Panc1 (cell line): ENCODE measurements around the gene WASF2. TPM values are rescaled to one million over a fixed set of nuclear protein-coding genes. Genes with fewer than 3 reads are reported as not detected.

Experiments used
- ATAC-seq: fragments of 200-7000 bp; cut with Tn5 transposase; 2 replicates; pipeline ENCODE4 v1.9.1; 2020; ENCODE audit warnings: mild to moderate bottlenecking, moderate library complexity
- BruUV-seq: library from RNA; stranded (reverse); fragments of 400-500 nt; replicated peaks from 2 replicates; lab custom pipeline; 2021; lab: Mats Ljungman, UMichigan
- CTCF ChIA-PET: fragments of 300-600 bp; sonication (Branson Sonifier 250); formaldehyde crosslinking; loops from one replicate; lab custom pipeline; 2022; ENCODE audit warnings: antibody characterized with exemption; lab: Charles Lee
- POLR2A ChIA-PET: fragments of 300-600 bp; sonication (Branson Sonifier 250); formaldehyde crosslinking; loops from one replicate; lab custom pipeline; 2022; ENCODE audit warnings: antibody characterized with exemption; lab: Charles Lee
- DNase-seq: peaks from one replicate; pipeline ENCODE4 v3.0.0-alpha.2; 2010; ENCODE audit warnings: low read depth, low spot score
- H3K27ac ChIP-seq: 2 replicates; pipeline ENCODE4 v1.5.1; 2011; ENCODE audit warnings: mild to moderate bottlenecking, low read length, inconsistent platforms
- H3K27me3 ChIP-seq: fragments of 200-500 bp; sonication (Bioruptor generic); 2 replicates; pipeline ENCODE4 v1.6.0; 2014; ENCODE audit warnings: low read length, inconsistent platforms; ENCODE audit not compliant: control insufficient read depth, insufficient read depth
- H3K36me3 ChIP-seq: fragments of 200-500 bp; sonication (Bioruptor generic); 2 replicates; pipeline ENCODE4 v1.5.1; 2014; ENCODE audit warnings: inconsistent platforms, mild to moderate bottlenecking, low read length, moderate library complexity; ENCODE audit not compliant: control insufficient read depth, insufficient read depth
- H3K4me1 ChIP-seq: 2 replicates; pipeline ENCODE4 v1.5.1; 2011; ENCODE audit warnings: inconsistent platforms, mild to moderate bottlenecking, low read length, moderate library complexity; ENCODE audit not compliant: control insufficient read depth, insufficient read depth
- H3K4me3 ChIP-seq, 2 experiments: 2 replicates each; pipeline ENCODE4 v1.5.1; 2011 to 2012; ENCODE audit warnings: low read depth in 2 of 2, low read length in 2 of 2, mild to moderate bottlenecking in 2 of 2, inconsistent platforms in 1 of 2, moderate library complexity in 1 of 2
- H3K9me3 ChIP-seq: fragments of 200-500 bp; sonication (Bioruptor generic); 2 replicates; pipeline ENCODE4 v1.5.1; 2014; ENCODE audit warnings: low read depth, mild to moderate bottlenecking, inconsistent platforms, low read length, moderate library complexity; ENCODE audit not compliant: control insufficient read depth, insufficient read depth
- CTCF ChIP-seq: fragments of 450-650 bp; IDR thresholded peaks from 2 replicates; pipeline ENCODE4 v1.5.1; 2017; ENCODE audit warnings: mild to moderate bottlenecking
- POLR2AphosphoS5 ChIP-seq: IDR thresholded peaks from 2 replicates; pipeline ENCODE4 v1.6.1; 2012; ENCODE audit warnings: mild to moderate bottlenecking, low read depth, low read length, moderate library complexity
- REST ChIP-seq, 2 experiments: IDR thresholded peaks; 2 replicates each; pipeline ENCODE4 v1.6.1; 2011 to 2012; ENCODE audit warnings: low read depth in 2 of 2, control low read depth in 1 of 2, low read length in 1 of 2, mild to moderate bottlenecking in 1 of 2, moderate library complexity in 1 of 2; ENCODE audit not compliant: insufficient read depth in 1 of 2
- SIN3A ChIP-seq: IDR thresholded peaks from 2 replicates; pipeline ENCODE4 v1.6.1; 2012; ENCODE audit warnings: low read depth, mild to moderate bottlenecking, low read length, moderate library complexity, borderline replicate concordance; ENCODE audit not compliant: insufficient read depth
- TCF7L2 ChIP-seq: IDR thresholded peaks from 2 replicates; pipeline ENCODE4 v1.6.1; 2011; ENCODE audit warnings: mild to moderate bottlenecking, low read depth, low read length, inconsistent platforms
- in situ Hi-C: cut with HindIII; loops from 2 replicates; pipeline ENCODE4 v1.10.0; 2016; ENCODE audit warnings: low sequenced_read_pairs, low pct_unique_long_range_greater_than_20kb
- intact Hi-C: fragments of 100-400 bp; cut with micrococcal nuclease; formaldehyde crosslinking; loops from one replicate; pipeline ENCODE4 v1.10.0; 2022; ENCODE audit not compliant: unreplicated experiment
- total RNA-seq: library from RNA; stranded (reverse); gene quantifications from one replicate; pipeline ENCODE4 v1.2.1, GENCODE V29; 2021; ENCODE audit not compliant: unreplicated experiment

The WASF2 gene
- total RNA-seq, 1 experiment from 2014 or later = 121 TPM

DNA sequence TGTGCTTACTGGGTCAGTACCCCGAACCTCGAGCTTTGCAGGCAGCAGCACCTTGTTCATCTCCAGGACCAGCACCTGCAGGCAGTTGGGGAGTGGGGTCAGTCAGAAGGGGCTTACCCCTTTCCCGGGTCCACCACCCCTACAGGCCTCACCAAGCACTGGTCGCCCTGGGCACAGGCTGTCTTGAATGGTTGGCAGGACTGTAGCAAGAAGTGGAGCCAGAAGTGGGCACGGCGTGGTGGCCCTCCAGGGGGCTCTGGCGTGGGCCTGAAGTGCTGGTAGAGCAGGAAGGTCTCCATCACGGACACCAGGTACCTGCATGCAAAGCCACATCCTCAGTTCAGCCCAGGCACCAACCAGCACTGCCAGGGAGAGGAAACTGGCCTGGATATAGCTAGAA is 128.4 kb downstream of the WASF2 start:
- no TSS peak for BruUV-seq
- DNase-seq (no peak), ATAC-seq (no peak)
- TF ChIP-seq POLR2AphosphoS5 = no peak
- H3K4me3 ChIP-seq = no peak overlapping the region
- intact Hi-C loops (no loop called here), in situ Hi-C loops (no loop called here)
- H3K27me3 ChIP-seq = no peaks in the 10 kb centered on the region
- ChIA-PET POLR2A (no interaction called here), CTCF (no interaction called here)
- H3K9me3 ChIP-seq = no peaks in the 10 kb centered on the region
- H3K36me3 ChIP-seq = no peaks in the 10 kb centered on the region; the same call in 1 of the 2 replicates
- H3K27ac ChIP-seq = no peak overlapping the region
- H3K4me1 ChIP-seq = peaks cover 7% of the 10 kb centered on the region

DNA sequence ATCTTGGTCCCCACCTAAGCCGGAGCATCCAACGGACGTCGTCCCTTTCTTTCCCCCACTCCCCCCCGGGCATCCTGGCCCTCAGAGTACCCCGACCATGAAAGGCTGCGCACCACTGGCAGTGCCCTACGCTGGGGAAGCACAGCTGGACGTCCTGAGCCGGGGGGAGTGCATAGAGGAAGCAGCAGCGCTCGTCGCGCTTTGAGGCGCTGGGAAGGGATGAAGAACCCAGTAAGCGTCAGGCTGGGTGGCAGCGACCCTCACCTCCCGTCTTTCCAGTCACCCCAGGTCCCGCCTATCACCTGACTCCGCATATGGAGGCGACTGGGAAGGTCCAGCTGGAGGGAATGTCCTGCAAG is 128.9 kb downstream of the WASF2 start:
- in situ Hi-C loops = no loop called here
- no TSS peak for BruUV-seq

More for the DNA sequence above, 128.9 kb downstream of the WASF2 start:
- no peak overlapping the region for H3K4me3 ChIP-seq
- POLR2A ChIA-PET = no interaction called here
- no peak for ATAC-seq
- no peaks in the 10 kb centered on the region for H3K9me3 ChIP-seq
- CTCF ChIA-PET = no interaction called here
- H3K36me3 ChIP-seq = no peaks in the 10 kb centered on the region; the same call in 1 of the 2 replicates
- TF ChIP-seq TCF7L2 (no peak), POLR2AphosphoS5 (no peak), CTCF (no peak), SIN3A (no peak), REST (IDR thresholded peaks at IDR 0.05; ENCODE audit: insufficient read depth in 1 of 2, low read depth in 2 of 2, low read length in 1 of 2) (no peak)
- intact Hi-C loops = no loop called here
- no peaks in the 10 kb centered on the region for H3K27me3 ChIP-seq
- no peak overlapping the region for H3K27ac ChIP-seq
- DNase-seq = no peak
- peaks cover 7% of the 10 kb centered on the region for H3K4me1 ChIP-seq
